GM23338 (cell line): ENCODE measurements around the gene ARPP21. TPM values are rescaled to one million over a fixed set of nuclear protein-coding genes. Genes with fewer than 3 reads are reported as not detected.

Source experiments
- ATAC-seq: fragments of 200-7000 bp; cut with Tn5 transposase; 3 replicates; pipeline ENCODE4 v1.9.1; 2020
- DNase-seq: peaks from one replicate; pipeline ENCODE4 v3.0.0-alpha.2; 2015; ENCODE audit warnings: low spot score
- H2AFZ ChIP-seq: fragments of 200-600 bp; sonication (generic); 2 replicates; pipeline ENCODE4 v1.8.0; 2016; ENCODE audit warnings: antibody characterized with exemption, mild to moderate bottlenecking, moderate library complexity
- H3F3A ChIP-seq: fragments of 200-600 bp; sonication (generic); replicated peaks from 2 replicates; pipeline ENCODE4 v1.8.0; 2017; ENCODE audit warnings: antibody characterized with exemption, mixed run types, low read depth
- H3K27ac ChIP-seq: fragments of 200-600 bp; sonication (generic); 2 replicates; pipeline ENCODE4 v1.6.1; 2016; ENCODE audit warnings: low read depth
- H3K27me3 ChIP-seq: fragments of 200-600 bp; sonication (generic); 2 replicates; pipeline ENCODE4 v1.8.0; 2016; ENCODE audit warnings: mild to moderate bottlenecking, mixed run types, moderate library complexity; ENCODE audit not compliant: insufficient read depth
- H3K36me3 ChIP-seq: fragments of 200-600 bp; sonication (generic); 2 replicates; pipeline ENCODE4 v1.8.0; 2016; ENCODE audit warnings: mild to moderate bottlenecking; ENCODE audit not compliant: insufficient read depth
- H3K4me1 ChIP-seq: fragments of 200-600 bp; sonication (generic); 2 replicates; pipeline ENCODE4 v1.8.0; 2016; ENCODE audit warnings: mild to moderate bottlenecking, moderate library complexity; ENCODE audit not compliant: insufficient read depth
- H3K4me2 ChIP-seq: fragments of 200-600 bp; sonication (generic); 2 replicates; pipeline ENCODE4 v1.7.1; 2017; ENCODE audit warnings: mixed run types
- H3K4me3 ChIP-seq: fragments of 200-600 bp; sonication (generic); 2 replicates; pipeline ENCODE4 v1.6.1; 2016; ENCODE audit warnings: mixed run types
- H3K79me2 ChIP-seq: fragments of 200-600 bp; sonication (generic); replicated peaks from 2 replicates; pipeline ENCODE4 v1.8.0; 2017; ENCODE audit warnings: mild to moderate bottlenecking; ENCODE audit not compliant: insufficient read depth
- H3K9me2 ChIP-seq: fragments of 200-600 bp; sonication (generic); 2 replicates; pipeline ENCODE4 v1.8.0; 2017; ENCODE audit not compliant: insufficient read depth
- H4K20me1 ChIP-seq: fragments of 200-600 bp; sonication (generic); replicated peaks from 2 replicates; pipeline ENCODE4 v1.8.0; 2017; ENCODE audit warnings: mild to moderate bottlenecking; ENCODE audit not compliant: insufficient read depth
- H3K27ac Mint-ChIP-seq: 2 replicates; pipeline ENCODE4 v1.8.0; 2020; ENCODE audit warnings: inconsistent platforms, mild to moderate bottlenecking, moderate library complexity, mixed read lengths
- H3K27me3 Mint-ChIP-seq: 3 replicates; pipeline ENCODE4 v1.8.0; 2022; ENCODE audit warnings: low read depth, mild to moderate bottlenecking, moderate library complexity, mixed read lengths, inconsistent platforms; ENCODE audit not compliant: insufficient read depth, poor library complexity
- H3K36me3 Mint-ChIP-seq: 3 replicates; pipeline ENCODE4 v1.8.0; 2021; ENCODE audit warnings: low read depth, mild to moderate bottlenecking, inconsistent platforms, moderate library complexity, mixed read lengths
- H3K4me1 Mint-ChIP-seq: 3 replicates; pipeline ENCODE4 v1.8.0; 2020; ENCODE audit warnings: mild to moderate bottlenecking, inconsistent platforms, mixed read lengths
- H3K4me3 Mint-ChIP-seq: 3 replicates; pipeline ENCODE4 v1.8.0; 2021; ENCODE audit warnings: moderate library complexity, mild to moderate bottlenecking, inconsistent platforms, mixed read lengths
- H3K9me3 Mint-ChIP-seq: 3 replicates; pipeline ENCODE4 v1.8.0; 2020; ENCODE audit warnings: moderate library complexity, mild to moderate bottlenecking, inconsistent platforms, mixed read lengths
- CREB1 ChIP-seq: fragments of 250-450 bp; sonication (Bioruptor Pico); IDR thresholded peaks from 2 replicates; pipeline ENCODE4 v1.5.0; 2020; ENCODE audit warnings: low read depth, mild to moderate bottlenecking, moderate library complexity
- ETS1 ChIP-seq: IDR thresholded peaks from 2 replicates; pipeline ENCODE4 v1.6.1; 2016; ENCODE audit warnings: antibody characterized with exemption
- EZH2 ChIP-seq: fragments of 200-600 bp; sonication (generic); IDR thresholded peaks from one replicate; pipeline ENCODE4 v1.8.0; 2017; ENCODE audit warnings: antibody characterized with exemption, mild to moderate bottlenecking, low read depth; ENCODE audit not compliant: unreplicated experiment
- EZH2phosphoT487 ChIP-seq: fragments of 200-600 bp; sonication (generic); IDR thresholded peaks from one replicate; pipeline ENCODE4 v1.8.1; 2018; ENCODE audit warnings: antibody characterized with exemption; ENCODE audit not compliant: unreplicated experiment
- JUNB ChIP-seq: IDR thresholded peaks from one replicate; pipeline ENCODE4 v1.6.1; 2016; ENCODE audit warnings: antibody characterized with exemption; ENCODE audit not compliant: unreplicated experiment
- NANOG ChIP-seq: IDR thresholded peaks from 2 replicates; pipeline ENCODE4 v1.6.1; 2016; ENCODE audit warnings: antibody characterized with exemption, borderline replicate concordance
- POLR2AphosphoS5 ChIP-seq: IDR thresholded peaks from 2 replicates; pipeline ENCODE4 v1.6.1; 2016; ENCODE audit warnings: antibody characterized with exemption, low read depth
- STAT1 ChIP-seq: IDR thresholded peaks from one replicate; pipeline ENCODE4 v1.6.1; 2016; ENCODE audit warnings: antibody characterized with exemption; ENCODE audit not compliant: unreplicated experiment
- ZNF114 ChIP-seq: fragments of 250-450 bp; sonication (Bioruptor Pico); IDR thresholded peaks from 2 replicates; pipeline ENCODE4 v1.5.0; 2020; ENCODE audit warnings: mild to moderate bottlenecking, moderate library complexity
- ZNF331 ChIP-seq: fragments of 250-450 bp; sonication (Bioruptor Pico); IDR thresholded peaks from 2 replicates; pipeline ENCODE4 v1.5.0; 2020; ENCODE audit warnings: low read depth, mild to moderate bottlenecking, moderate library complexity
- ZNF462 ChIP-seq: fragments of 250-450 bp; sonication (Bioruptor Pico); IDR thresholded peaks from 2 replicates; pipeline ENCODE4 v1.5.0; 2020; ENCODE audit warnings: mild to moderate bottlenecking, moderate library complexity
- polyA plus RNA-seq: library from polyadenylated mRNA; unstranded; fragments of >200 nt; fragmentation: Nextera tagmentation; extraction: Ambion mirVana; gene quantifications from 2 replicates; pipeline ENCODE4 v1.2.1, GENCODE V29; 2016
- total RNA-seq: library from RNA; depleted of rRNA; stranded (reverse); fragments of >200 nt; shearing (Covaris generic); gene quantifications from 2 replicates; pipeline ENCODE4 v1.2.3, GENCODE V29; 2014
- TF ChIP-seq, protein P1 (sequence below): IDR thresholded peaks from one replicate; pipeline ENCODE4 v1.6.1; 2018; ENCODE audit warnings: antibody characterized with exemption; ENCODE audit not compliant: unreplicated experiment

Gene ARPP21
- total and polyA plus RNA-seq, 2 experiments from 2014 or later = not detected

DNA sequence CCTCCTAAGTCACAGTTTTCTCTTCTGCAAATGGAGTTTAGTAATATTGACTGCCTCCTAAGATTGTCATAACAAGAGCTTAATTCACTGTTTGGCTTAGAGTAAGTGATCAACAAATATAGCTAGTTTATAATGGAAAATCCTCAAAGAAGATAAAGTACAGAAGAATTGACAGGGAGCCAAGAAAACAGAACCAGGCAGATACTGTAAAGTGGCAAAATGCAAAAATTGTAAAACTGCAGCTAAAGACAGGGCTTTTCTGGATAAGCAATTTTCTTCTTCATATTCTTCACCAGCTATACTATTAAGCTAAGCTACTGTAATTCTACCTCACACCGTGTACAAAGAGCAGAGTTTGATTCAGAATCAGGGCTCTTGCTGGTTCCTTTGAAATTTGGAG lies 148.6 kb downstream of the ARPP21 start (continued):
- TF ChIP-seq EZH2phosphoT487 (no peak), ETS1 (no peak), CREB1 (CRISPR knock-in tag) (no peak), STAT1 (no peak), POLR2AphosphoS5 (no peak), ZNF114 (CRISPR knock-in tag) (no peak), JUNB (no peak)

DNA sequence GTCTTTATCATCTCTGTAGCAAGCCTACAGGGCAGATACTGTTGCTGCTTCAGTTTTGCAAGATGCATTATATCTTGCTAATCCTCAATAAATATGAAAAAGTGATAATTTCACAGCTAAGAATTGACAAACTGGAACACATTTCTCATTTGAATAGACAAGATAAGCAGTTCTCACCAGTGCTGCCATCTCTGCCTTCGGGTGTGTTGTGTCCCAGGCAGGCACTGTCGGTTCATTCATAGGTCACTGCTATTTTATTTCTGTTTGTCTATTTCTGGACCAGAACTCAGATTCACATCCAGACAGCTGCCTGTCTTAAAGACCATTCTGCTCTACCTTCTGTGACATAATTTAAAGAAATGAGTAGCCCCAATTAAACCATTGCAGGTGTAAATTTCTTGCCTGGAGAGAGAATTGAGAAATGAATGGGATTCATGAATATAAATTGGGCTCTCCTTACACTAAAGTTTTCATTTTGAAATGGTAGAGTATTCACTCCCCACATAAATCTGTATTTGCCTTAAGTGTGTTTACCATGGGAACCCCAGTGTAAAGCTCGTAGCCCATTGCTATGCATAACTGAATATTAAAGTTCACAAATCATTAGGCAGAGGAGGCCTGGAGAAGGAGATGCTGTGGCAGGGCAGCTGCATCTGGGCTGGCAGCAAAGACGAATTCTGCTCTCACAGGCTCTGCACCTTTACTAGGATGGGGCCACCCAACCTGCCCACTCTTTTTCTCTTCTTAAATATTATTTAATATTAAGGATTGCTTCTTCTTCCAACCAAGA lies 149.9 kb downstream of the ARPP21 start:
- Mint-ChIP-seq H3K4me1 (peaks cover 3% of the 10 kb centered on the region; the same call in 1 of the 3 replicates), H3K36me3 (no peaks in the 10 kb centered on the region), H3K4me3 (no peak overlapping the region), H3K9me3 (no peaks in the 10 kb centered on the region), H3K27ac (no peak overlapping the region), H3K27me3 (peaks cover 2% of the 10 kb centered on the region)
- H3K36me3 ChIP-seq = no peaks in the 10 kb centered on the region
- H3F3A ChIP-seq = no peaks in the 10 kb centered on the region
- H3K4me1 ChIP-seq = peaks cover 7% of the 10 kb centered on the region; the same call in 1 of the 2 replicates
- no peaks in the 10 kb centered on the region for H4K20me1 ChIP-seq
- no peaks in the 10 kb centered on the region for H3K9me2 ChIP-seq
- H3K79me2 ChIP-seq = no peaks in the 10 kb centered on the region
- DNase-seq (no peak), ATAC-seq (no peak)
- H3K27me3 ChIP-seq = no peaks in the 10 kb centered on the region
- H2AFZ ChIP-seq = no peak overlapping the region
- no peak overlapping the region for H3K27ac ChIP-seq
- no peak overlapping the region for H3K4me2 ChIP-seq
- H3K4me3 ChIP-seq = no peak overlapping the region
- TF ChIP-seq ZNF331 (CRISPR knock-in tag) (no peak), CREB1 (CRISPR knock-in tag) (no peak), ZNF114 (CRISPR knock-in tag) (no peak), EZH2 (no peak), JUNB (no peak), NANOG (no peak), ETS1 (no peak), ZNF462 (CRISPR knock-in tag) (no peak), STAT1 (no peak)
- TF ChIP-seq, protein P1, sequence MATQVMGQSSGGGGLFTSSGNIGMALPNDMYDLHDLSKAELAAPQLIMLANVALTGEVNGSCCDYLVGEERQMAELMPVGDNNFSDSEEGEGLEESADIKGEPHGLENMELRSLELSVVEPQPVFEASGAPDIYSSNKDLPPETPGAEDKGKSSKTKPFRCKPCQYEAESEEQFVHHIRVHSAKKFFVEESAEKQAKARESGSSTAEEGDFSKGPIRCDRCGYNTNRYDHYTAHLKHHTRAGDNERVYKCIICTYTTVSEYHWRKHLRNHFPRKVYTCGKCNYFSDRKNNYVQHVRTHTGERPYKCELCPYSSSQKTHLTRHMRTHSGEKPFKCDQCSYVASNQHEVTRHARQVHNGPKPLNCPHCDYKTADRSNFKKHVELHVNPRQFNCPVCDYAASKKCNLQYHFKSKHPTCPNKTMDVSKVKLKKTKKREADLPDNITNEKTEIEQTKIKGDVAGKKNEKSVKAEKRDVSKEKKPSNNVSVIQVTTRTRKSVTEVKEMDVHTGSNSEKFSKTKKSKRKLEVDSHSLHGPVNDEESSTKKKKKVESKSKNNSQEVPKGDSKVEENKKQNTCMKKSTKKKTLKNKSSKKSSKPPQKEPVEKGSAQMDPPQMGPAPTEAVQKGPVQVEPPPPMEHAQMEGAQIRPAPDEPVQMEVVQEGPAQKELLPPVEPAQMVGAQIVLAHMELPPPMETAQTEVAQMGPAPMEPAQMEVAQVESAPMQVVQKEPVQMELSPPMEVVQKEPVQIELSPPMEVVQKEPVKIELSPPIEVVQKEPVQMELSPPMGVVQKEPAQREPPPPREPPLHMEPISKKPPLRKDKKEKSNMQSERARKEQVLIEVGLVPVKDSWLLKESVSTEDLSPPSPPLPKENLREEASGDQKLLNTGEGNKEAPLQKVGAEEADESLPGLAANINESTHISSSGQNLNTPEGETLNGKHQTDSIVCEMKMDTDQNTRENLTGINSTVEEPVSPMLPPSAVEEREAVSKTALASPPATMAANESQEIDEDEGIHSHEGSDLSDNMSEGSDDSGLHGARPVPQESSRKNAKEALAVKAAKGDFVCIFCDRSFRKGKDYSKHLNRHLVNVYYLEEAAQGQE = no peak
